ENCODE measurements around the gene NPTN. TPM values are rescaled to one million over a fixed set of nuclear protein-coding genes. Genes with fewer than 3 reads are reported as not detected.
A peak's percentile ranks its signal among the peaks of the same experiment; 100 is the strongest.

The NPTN gene
- total RNA-seq, 2 donors from 2014 or later: 85.4 to 110 TPM

DNA sequence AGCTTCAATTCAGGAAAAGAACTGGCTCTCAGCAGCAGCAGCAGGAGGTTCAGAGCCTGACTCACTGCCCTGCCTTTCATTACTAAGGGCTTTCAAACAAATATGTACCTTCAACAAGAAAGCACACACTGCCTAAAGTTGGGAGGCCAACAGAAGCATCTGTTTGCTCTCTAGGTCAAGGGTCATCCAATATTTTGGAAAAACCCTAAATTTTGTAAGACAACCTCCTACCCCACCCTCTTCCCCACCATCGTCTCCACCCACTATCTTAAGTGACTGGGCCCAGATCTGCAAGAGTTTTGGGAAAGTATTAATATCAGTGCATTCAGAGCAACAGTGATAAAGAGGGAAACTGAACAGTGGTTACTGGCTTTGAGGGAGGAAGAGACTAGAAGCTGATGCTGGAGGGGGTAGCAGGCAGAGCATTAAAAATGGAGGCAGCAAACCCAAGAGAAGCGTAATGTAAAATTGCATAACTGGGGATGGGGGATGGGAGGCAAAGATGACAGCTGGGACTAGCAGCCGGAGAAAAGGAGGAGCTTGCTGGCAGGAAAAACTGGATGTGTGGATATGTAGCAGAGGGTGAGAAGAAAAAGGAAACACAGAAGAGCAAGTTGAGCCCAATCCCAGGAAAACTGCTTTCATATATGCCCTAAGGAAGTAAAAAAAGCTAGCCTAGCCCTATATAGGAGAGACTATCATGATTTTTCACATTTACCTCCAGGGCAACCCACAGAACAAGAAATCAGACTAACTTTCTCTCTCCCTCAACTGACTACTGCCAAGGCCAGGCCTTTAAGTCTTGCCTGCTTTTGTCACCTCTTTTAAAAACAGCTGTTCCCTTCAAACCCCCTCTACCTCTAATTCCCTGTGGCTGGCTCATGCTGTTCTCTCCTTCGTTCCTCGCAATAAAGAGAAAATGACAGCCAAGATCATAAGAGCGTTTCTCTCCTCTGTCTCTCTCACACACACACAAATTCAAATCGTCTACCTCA, 31.4 kb downstream of the NPTN start:
- Histone ChIP-seq H3K9ac (ENCODE audit: extremely low read depth, low read length, poor library complexity, severe bottlenecking) (no peak overlapping the region), H3K4me3 (ENCODE audit: low read length) (no peak overlapping the region), H3K9me3 (ENCODE audit: control insufficient read depth, low read length) (no peaks in the 10 kb centered on the region), H3K36me3 (ENCODE audit: control insufficient read depth, insufficient read depth, low read length) (no peaks in the 10 kb centered on the region), H3K4me1 (ENCODE audit: control insufficient read depth, insufficient read depth, low read length) (peaks cover 20% of the 10 kb centered on the region), H3K27ac (ENCODE audit: low read depth, low read length) (peak overlapping the region; percentile 65), H3K27me3 (ENCODE audit: control insufficient read depth, insufficient read depth, low read length, poor library complexity, severe bottlenecking) (no peaks in the 10 kb centered on the region)
- peaks cover 2% of the 10 kb centered on the region for H3K36me3 Mint-ChIP-seq (ENCODE audit: low read depth)
- H3K4me1 Mint-ChIP-seq: peaks cover 43% of the 10 kb centered on the region
- TF ChIP-seq, protein P1, sequence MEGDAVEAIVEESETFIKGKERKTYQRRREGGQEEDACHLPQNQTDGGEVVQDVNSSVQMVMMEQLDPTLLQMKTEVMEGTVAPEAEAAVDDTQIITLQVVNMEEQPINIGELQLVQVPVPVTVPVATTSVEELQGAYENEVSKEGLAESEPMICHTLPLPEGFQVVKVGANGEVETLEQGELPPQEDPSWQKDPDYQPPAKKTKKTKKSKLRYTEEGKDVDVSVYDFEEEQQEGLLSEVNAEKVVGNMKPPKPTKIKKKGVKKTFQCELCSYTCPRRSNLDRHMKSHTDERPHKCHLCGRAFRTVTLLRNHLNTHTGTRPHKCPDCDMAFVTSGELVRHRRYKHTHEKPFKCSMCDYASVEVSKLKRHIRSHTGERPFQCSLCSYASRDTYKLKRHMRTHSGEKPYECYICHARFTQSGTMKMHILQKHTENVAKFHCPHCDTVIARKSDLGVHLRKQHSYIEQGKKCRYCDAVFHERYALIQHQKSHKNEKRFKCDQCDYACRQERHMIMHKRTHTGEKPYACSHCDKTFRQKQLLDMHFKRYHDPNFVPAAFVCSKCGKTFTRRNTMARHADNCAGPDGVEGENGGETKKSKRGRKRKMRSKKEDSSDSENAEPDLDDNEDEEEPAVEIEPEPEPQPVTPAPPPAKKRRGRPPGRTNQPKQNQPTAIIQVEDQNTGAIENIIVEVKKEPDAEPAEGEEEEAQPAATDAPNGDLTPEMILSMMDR (conservative IDR thresholded peaks at IDR 0.05): no peak
- H3K27ac Mint-ChIP-seq: no peak overlapping the region
- no peaks in the 10 kb centered on the region for H3K9me3 Mint-ChIP-seq
- DNase-seq: no peak
- H3K27me3 Mint-ChIP-seq (ENCODE audit: insufficient read depth): peaks cover under 1% of the 10 kb centered on the region
- 62 to 65% methylated on average over 4 to 7 of the region's 7 CpGs for WGBS, 2 experiments (ENCODE audit: insufficient coverage in 1 of 2, insufficient read length in 1 of 2)
- no peak overlapping the region for H3K4me3 Mint-ChIP-seq

DNA sequence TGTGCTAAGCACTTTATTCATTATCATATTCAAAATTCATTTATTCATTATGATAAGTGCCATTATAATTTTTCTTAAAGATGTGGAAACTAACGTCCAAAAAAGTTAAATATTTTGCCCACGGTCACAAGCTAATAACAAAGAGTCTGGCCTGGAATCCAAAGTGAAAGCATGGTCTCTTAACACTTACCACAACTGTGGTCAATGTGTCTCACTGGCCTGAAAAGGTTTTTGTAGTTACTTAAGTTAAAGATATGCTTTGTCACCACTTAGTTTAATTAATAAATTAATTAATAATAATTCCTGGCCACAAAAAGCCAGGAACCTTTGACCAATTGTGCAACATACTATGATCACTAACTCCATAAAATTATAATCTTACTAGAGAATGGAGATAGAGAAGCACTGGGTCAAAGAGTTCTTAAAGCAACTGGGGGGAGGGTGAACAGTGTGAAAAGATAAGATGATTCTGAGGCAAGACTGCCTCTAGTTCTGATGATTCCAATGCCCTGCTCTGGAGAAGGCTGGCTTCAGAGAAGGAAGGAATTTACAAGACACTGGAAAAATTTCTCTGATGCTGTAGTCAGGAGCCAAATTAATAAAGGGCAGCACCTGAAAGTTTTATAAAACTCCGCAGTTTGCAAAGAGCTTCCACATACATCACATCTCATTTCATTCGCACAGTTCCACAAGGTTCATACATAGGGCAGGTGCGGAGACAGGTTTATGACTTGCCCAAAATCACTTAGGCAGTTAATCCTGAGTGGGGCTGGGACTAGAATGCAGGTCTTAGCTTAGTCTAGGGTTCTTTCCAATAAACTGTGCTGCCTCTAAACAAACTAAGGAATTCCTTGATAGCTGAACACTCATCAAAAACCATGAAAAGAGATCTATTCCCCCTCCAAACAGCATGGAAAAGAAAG, 32.5 kb downstream of the NPTN start:
- Histone ChIP-seq H3K27me3 (ENCODE audit: control insufficient read depth, insufficient read depth, low read length, poor library complexity, severe bottlenecking) (no peaks in the 10 kb centered on the region), H3K36me3 (ENCODE audit: control insufficient read depth, insufficient read depth, low read length) (no peaks in the 10 kb centered on the region), H3K9ac (ENCODE audit: extremely low read depth, low read length, poor library complexity, severe bottlenecking) (no peak overlapping the region), H3K4me3 (ENCODE audit: low read length) (peak overlapping the region; percentile 48), H3K9me3 (ENCODE audit: control insufficient read depth, low read length) (no peaks in the 10 kb centered on the region), H3K4me1 (ENCODE audit: control insufficient read depth, insufficient read depth, low read length) (peaks cover 20% of the 10 kb centered on the region), H3K27ac (ENCODE audit: low read depth, low read length) (peak overlapping the region; percentile 50)
- Mint-ChIP-seq H3K36me3 (ENCODE audit: low read depth) (peaks cover under 1% of the 10 kb centered on the region), H3K27ac (no peak overlapping the region), H3K4me1 (peaks cover 44% of the 10 kb centered on the region), H3K9me3 (no peaks in the 10 kb centered on the region), H3K4me3 (no peak overlapping the region), H3K27me3 (ENCODE audit: insufficient read depth) (no peaks in the 10 kb centered on the region)
- TF ChIP-seq, protein P1 (conservative IDR thresholded peaks at IDR 0.05): no peak
- WGBS, 2 experiments (ENCODE audit: insufficient coverage in 1 of 2, insufficient read length in 1 of 2): 90% methylated on average over 4 to 5 of the region's 5 CpGs
- no peak for DNase-seq

DNA sequence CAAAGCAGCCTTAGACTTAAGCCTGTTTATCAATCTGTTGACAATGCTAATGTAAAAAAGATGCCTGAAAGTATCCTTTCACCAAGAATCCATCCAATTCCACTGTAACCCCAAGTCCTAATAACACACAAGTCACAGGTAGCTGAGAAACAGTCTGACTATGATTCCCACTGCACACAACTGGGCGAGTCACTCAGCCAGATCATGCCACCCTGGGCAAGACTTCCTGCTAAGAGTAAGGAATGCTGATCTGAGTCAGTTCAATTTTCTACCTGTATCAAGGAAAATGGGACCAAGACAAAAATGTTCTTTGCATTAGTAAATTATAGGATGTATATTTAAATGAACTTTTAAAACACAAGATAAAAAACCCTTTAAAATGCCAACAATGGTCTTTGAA, 33.3 kb downstream of the NPTN start:
- no peaks in the 10 kb centered on the region for H3K9me3 Mint-ChIP-seq
- H3K27ac Mint-ChIP-seq: no peak overlapping the region
- no peaks in the 10 kb centered on the region for H3K27me3 ChIP-seq (ENCODE audit: control insufficient read depth, insufficient read depth, low read length, poor library complexity, severe bottlenecking)
- H3K36me3 ChIP-seq (ENCODE audit: control insufficient read depth, insufficient read depth, low read length): no peaks in the 10 kb centered on the region
- 86 to 100% methylated on average over 1 of the region's 1 CpG for WGBS, 2 experiments (ENCODE audit: insufficient coverage in 1 of 2, insufficient read length in 1 of 2)
- H3K4me1 ChIP-seq (ENCODE audit: control insufficient read depth, insufficient read depth, low read length): peaks cover 20% of the 10 kb centered on the region
- H3K4me1 Mint-ChIP-seq: peaks cover 50% of the 10 kb centered on the region
- H3K36me3 Mint-ChIP-seq (ENCODE audit: low read depth): no peaks in the 10 kb centered on the region
- TF ChIP-seq, protein P1 (conservative IDR thresholded peaks at IDR 0.05): no peak
- H3K27me3 Mint-ChIP-seq (ENCODE audit: insufficient read depth): no peaks in the 10 kb centered on the region
- no peak overlapping the region for H3K4me3 Mint-ChIP-seq
- DNase-seq: no peak
- no peak overlapping the region for H3K27ac ChIP-seq (ENCODE audit: low read depth, low read length)
- H3K4me3 ChIP-seq (ENCODE audit: low read length): no peak overlapping the region
- no peaks in the 10 kb centered on the region for H3K9me3 ChIP-seq (ENCODE audit: control insufficient read depth, low read length)
- H3K9ac ChIP-seq (ENCODE audit: extremely low read depth, low read length, poor library complexity, severe bottlenecking): no peak overlapping the region

All from endodermal cell (in vitro differentiated cells).